ENCODE measurements around the gene DIAPH2. TPM values are rescaled to one million over a fixed set of nuclear protein-coding genes. Genes with fewer than 3 reads are reported as not detected.

The DIAPH2 gene
- total RNA-seq, 4 donors from 2014 or later, result 10.3 to 36.6 (median 17.9) TPM

DNA sequence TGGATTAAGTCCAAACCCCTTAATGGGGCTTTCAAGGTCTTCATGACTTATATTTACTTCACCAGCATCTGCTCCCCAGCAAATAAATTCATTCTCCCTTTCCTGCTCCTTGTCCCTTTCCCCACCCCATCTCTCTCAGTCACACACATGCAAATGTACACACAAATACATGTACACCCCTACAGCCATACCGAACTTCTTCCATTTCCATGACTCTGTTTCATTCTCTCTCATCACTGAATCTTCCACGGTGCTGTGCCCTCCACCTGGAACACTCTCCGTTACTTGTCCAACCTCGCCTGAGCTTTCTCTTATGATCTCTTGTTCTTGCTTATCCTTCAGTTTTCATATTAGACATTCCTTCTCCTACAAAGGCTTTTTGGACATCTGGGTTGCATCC lies 177.0 kb downstream of the DIAPH2 start:
- Histone ChIP-seq H3K27ac (no peak overlapping the region), H3K4me1 (no peaks in the 10 kb centered on the region), H3K4me3 (no peak overlapping the region), H3K27me3 (no peaks in the 10 kb centered on the region), H3K9me3 (no peaks in the 10 kb centered on the region), H3K36me3 (no peaks in the 10 kb centered on the region)
- intact Hi-C loops (cut with DNase I), result no loop called here
- 78 to 96% methylated on average over 4 of the region's 4 CpGs for WGBS, 2 donors
- no peak for DNase-seq
- TF ChIP-seq CTCF (IDR thresholded peaks at IDR 0.05) (no peak), POLR2A (IDR thresholded peaks at IDR 0.05) (no peak)

DNA sequence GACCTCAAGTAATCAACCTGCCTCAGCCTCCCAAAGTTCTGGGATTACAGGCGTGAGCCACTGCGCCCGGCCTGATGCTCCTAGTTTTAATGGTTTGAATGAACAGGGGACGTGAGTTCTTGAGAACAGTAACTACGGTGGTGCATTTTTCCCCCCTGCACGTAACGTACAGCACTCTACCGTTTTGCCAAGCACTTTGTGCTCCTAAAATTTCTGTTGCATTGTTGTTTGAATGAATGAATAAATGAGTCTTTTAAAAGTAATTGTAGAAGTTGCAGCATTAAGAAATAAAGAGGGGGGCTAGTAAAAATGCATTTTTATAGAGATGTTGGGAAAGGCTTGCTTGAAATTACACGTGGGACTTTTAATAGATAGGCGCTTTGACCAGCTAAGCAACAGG lies 199.0 kb downstream of the DIAPH2 start, which contains the start of gene RPA4:
TSS of gene RPA4 (plus strand) at position 301 of the 400 bp plus-strand sequence. CDS start 403 bp downstream, outside the sequence.
- H3K36me3 ChIP-seq, result peaks cover 0 to 12% (median 0%) of the 10 kb centered on the region in 3 donors
- no peaks in the 10 kb centered on the region for H3K9me3 ChIP-seq
- TF ChIP-seq POLR2A (IDR thresholded peaks at IDR 0.05) (no peak), CTCF (IDR thresholded peaks at IDR 0.05) (no peak)
- intact Hi-C loops (cut with DNase I), result no loop called here
- WGBS, 2 donors, result 84 to 95% methylated on average over 8 to 10 of the region's 10 CpGs
- H3K4me1 ChIP-seq, result no peaks in the 10 kb centered on the region
- no peak for DNase-seq
- no peak within 1 kb of the TSS for H3K4me3 ChIP-seq
- no peaks in the 10 kb centered on the region for H3K27me3 ChIP-seq
- H3K27ac ChIP-seq, result no peak within 1 kb of the TSS

- WGBS, 2 donors, result 90% methylated on average over 6 of the region's 13 CpGs; no CpG with 5 or more reads in 1 of the 2 donors
- intact Hi-C loops (cut with DNase I), result no loop called here
- TF ChIP-seq CTCF (IDR thresholded peaks at IDR 0.05) (no peak), POLR2A (IDR thresholded peaks at IDR 0.05) (no peak)
- H3K36me3 ChIP-seq, result peaks cover 0 to 12% (median 0%) of the 10 kb centered on the region in 3 donors
- no peak overlapping the region for H3K27ac ChIP-seq
- H3K4me3 ChIP-seq, result no peak overlapping the region
- no peaks in the 10 kb centered on the region for H3K4me1 ChIP-seq
- no peaks in the 10 kb centered on the region for H3K27me3 ChIP-seq
- no peak for DNase-seq
- no peaks in the 10 kb centered on the region for H3K9me3 ChIP-seq
Measured at GRCh38 chrX:96884027-96884426, 199.4 kb downstream of the DIAPH2 start.

DNA sequence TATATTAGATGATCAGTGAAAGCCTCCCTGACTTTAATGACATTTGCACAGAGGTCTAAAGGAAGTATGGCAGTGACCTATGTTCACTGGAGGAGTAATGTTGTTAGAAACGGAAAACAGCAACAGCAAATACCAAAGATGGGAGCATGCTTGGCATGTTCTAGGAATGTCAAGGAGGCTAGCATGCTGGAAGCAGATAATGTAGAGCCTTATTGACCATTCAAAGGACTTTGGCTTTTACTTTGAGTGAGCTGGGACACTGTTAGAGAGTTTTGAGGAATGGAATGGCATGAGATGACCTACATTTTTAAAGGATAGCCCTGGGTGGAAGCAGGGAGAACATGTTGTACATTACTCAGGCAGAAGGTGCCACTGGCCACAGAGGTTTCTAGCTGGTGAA lies 205.1 kb downstream of the DIAPH2 start:
- WGBS, 2 donors, result 50 to 90% methylated on average over 1 of the region's 1 CpG
- DNase-seq, result no peak
- H3K27ac ChIP-seq, result no peak overlapping the region
- no peaks in the 10 kb centered on the region for H3K4me1 ChIP-seq
- intact Hi-C loops (cut with DNase I), result no loop called here
- no peaks in the 10 kb centered on the region for H3K27me3 ChIP-seq
- H3K4me3 ChIP-seq, result no peak overlapping the region
- no peaks in the 10 kb centered on the region for H3K9me3 ChIP-seq
- H3K36me3 ChIP-seq, result peaks cover 0 to under 1% (median 0%) of the 10 kb centered on the region in 3 donors
- no peak for TF ChIP-seq CTCF (IDR thresholded peaks at IDR 0.05)
- no peak for TF ChIP-seq POLR2A (IDR thresholded peaks at IDR 0.05)

- Histone ChIP-seq H3K27me3 (no peaks in the 10 kb centered on the region), H3K9me3 (no peaks in the 10 kb centered on the region), H3K27ac (peak overlapping the region in 1 of 4 donors; percentile 17), H3K4me3 (no peak overlapping the region), H3K4me1 (peaks cover 0 to 11% (median 0%) of the 10 kb centered on the region in 3 donors), H3K36me3 (no peaks in the 10 kb centered on the region)
- intact Hi-C loops (cut with DNase I), result no loop called here
- TF ChIP-seq POLR2A (IDR thresholded peaks at IDR 0.05) (no peak), CTCF (IDR thresholded peaks at IDR 0.05) (no peak)
- 46 to 55% methylated on average over 2 of the region's 2 CpGs for WGBS, 2 donors
- DNase-seq, result no peak
Measured at GRCh38 chrX:96906741-96907140, 222.1 kb downstream of the DIAPH2 start.

Measured in esophagus squamous epithelium (tissue), 5 donors.